Tibial artery (tissue), 4 donors: Measurements from ENCODE around the gene MPP2.

Experiments
- DNase-seq, 2 donors: peaks; one replicate each; pipeline ENCODE4 v3.0.0-alpha.2; 2019
- H3K27ac ChIP-seq, 2 donors: fragments of 200-600 bp; sonication (generic) in 1 of 2; 1 replicate in 1 of 2; 2 replicates in 1 of 2; pipeline ENCODE4 v1.5.1; 2018 to 2019; ENCODE audit warnings: mild to moderate bottlenecking in 1 of 2
- H3K27me3 ChIP-seq, 2 donors: fragments of 200-600 bp; sonication (generic) in 1 of 2; one replicate each; pipeline versions ENCODE4 v1.5.1 to v1.6.0; 2016 to 2019
- H3K36me3 ChIP-seq, 3 donors: fragments of 200-600 bp; sonication (generic) in 2 of 3; one replicate each; pipeline ENCODE4 v1.5.1; 2016 to 2019; ENCODE audit warnings: mild to moderate bottlenecking in 2 of 3
- H3K4me1 ChIP-seq, 4 donors: fragments of 200-600 bp; sonication (generic) in 2 of 4; 1 replicate in 3 of 4; 2 replicates in 1 of 4; pipeline ENCODE4 v1.5.1; 2016 to 2019
- H3K4me3 ChIP-seq, 2 donors: fragments of 200-600 bp; sonication (generic) in 1 of 2; 1 replicate in 1 of 2; 2 replicates in 1 of 2; pipeline ENCODE4 v1.5.1; 2018 to 2019; ENCODE audit warnings: mild to moderate bottlenecking in 2 of 2
- H3K9me3 ChIP-seq, 3 donors: fragments of 200-600 bp; sonication (generic) in 1 of 3; one replicate each; pipeline ENCODE4 v1.5.1; 2016 to 2019
- intact Hi-C: fragments of 100-400 bp; cut with DNase I; formaldehyde crosslinking; loops from one replicate; pipeline ENCODE4 v1.15.0; 2023; ENCODE audit warnings: low total_unique reads
- TF ChIP-seq, protein P1 (sequence below), 2 experiments: fragments of 200-600 bp in 1 of 2; fragments of 450-650 bp in 1 of 2; IDR thresholded peaks; one replicate each; pipeline ENCODE4 v1.5.1; 2017 to 2019; ENCODE audit warnings: antibody characterized with exemption in 2 of 2, mild to moderate bottlenecking in 1 of 2, moderate library complexity in 1 of 2

Gene MPP2

DNA sequence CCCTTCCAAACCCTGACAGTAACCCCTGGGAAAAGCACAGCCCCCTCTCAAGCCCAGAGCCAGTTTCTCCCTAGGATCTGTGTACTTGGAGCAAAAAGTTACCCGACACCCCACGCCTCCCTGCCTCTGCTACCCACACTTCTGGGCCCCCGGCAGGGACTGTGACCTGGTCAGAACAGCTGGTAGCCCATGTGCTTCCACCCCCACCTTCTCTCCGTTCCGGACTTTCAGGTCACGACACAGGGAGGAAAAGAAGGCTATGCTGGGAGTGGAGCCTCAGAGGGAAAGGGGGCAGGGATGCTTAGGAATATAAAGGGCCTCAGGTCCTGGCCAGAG, 28.6 kb upstream of the MPP2 start:
- TF ChIP-seq, protein P1, sequence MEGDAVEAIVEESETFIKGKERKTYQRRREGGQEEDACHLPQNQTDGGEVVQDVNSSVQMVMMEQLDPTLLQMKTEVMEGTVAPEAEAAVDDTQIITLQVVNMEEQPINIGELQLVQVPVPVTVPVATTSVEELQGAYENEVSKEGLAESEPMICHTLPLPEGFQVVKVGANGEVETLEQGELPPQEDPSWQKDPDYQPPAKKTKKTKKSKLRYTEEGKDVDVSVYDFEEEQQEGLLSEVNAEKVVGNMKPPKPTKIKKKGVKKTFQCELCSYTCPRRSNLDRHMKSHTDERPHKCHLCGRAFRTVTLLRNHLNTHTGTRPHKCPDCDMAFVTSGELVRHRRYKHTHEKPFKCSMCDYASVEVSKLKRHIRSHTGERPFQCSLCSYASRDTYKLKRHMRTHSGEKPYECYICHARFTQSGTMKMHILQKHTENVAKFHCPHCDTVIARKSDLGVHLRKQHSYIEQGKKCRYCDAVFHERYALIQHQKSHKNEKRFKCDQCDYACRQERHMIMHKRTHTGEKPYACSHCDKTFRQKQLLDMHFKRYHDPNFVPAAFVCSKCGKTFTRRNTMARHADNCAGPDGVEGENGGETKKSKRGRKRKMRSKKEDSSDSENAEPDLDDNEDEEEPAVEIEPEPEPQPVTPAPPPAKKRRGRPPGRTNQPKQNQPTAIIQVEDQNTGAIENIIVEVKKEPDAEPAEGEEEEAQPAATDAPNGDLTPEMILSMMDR (IDR thresholded peaks at IDR 0.05) = no peak
- no peak for DNase-seq
- Histone ChIP-seq H3K4me3 (no peak overlapping the region), H3K36me3 (no peaks in the 10 kb centered on the region), H3K27me3 (peaks cover 0 to 55% of the 10 kb centered on the region in 2 donors), H3K4me1 (peaks cover 0 to 8% (median 8%) of the 10 kb centered on the region in 4 donors), H3K9me3 (no peaks in the 10 kb centered on the region), H3K27ac (no peak overlapping the region)
- intact Hi-C loops = no loop called here

DNA sequence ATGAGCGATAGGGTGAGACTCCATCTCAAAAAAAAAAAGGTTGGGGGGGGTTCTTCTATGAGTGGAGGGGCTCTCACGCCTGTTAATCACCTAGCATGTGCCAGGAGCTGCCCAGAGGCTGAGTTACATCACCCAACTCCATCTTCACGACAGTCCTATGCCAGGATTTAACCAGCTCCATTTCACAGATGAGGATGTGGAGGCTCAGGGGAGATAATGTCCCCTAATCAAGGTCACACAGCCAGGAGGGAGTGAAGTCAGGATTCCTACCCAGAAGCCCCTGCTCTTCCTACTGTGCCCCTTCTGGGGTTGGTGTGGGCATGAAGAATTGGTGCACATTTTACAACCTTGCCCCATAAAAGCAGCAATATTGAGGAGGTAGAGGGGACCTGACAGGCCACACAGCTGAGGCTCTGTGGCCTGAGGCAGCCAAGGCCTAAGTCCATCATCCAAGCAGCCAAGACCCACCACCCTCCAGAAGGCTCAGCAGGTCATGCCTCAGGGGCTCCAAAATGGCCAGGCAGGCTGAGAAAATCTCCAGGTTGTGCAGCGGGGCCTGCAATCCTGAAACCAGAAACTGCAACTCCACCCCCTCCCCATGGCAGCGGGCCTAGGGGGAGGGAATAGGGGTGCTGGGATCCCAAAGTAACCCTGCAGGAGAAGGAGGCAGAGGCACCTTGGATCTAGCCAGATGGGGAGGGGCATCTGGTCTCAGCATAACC, 28.0 kb upstream of the MPP2 start:
- peaks cover 0 to 8% (median 8%) of the 10 kb centered on the region in 4 donors for H3K4me1 ChIP-seq
- intact Hi-C loops = no loop called here
- H3K27ac ChIP-seq = no peak overlapping the region
- peaks cover 0 to 55% of the 10 kb centered on the region in 2 donors for H3K27me3 ChIP-seq
- TF ChIP-seq, protein P1 (IDR thresholded peaks at IDR 0.05) = no peak
- no peaks in the 10 kb centered on the region for H3K9me3 ChIP-seq
- H3K36me3 ChIP-seq = no peaks in the 10 kb centered on the region
- DNase-seq = no peak
- no peak overlapping the region for H3K4me3 ChIP-seq

DNA sequence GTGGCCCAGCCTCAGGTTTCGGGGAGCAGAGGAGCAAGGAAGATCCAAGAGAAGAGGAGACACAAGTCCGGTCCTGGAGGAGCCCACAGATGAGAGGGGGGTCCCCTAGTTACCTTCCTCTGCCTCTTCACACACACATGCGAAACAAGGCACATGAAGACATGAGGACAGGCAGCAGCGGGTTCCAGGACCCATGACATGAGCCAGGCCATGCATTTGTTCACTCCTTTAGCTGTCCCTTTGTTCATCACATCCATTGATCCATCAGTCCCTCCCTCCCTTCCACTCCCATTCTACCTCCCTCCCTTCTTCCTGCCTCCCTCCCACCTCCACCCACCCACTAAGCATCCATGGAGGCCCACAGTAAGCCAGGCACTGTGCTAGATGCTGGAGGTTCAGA, 25.6 kb upstream of the MPP2 start:
- intact Hi-C loops = no loop called here

DNA sequence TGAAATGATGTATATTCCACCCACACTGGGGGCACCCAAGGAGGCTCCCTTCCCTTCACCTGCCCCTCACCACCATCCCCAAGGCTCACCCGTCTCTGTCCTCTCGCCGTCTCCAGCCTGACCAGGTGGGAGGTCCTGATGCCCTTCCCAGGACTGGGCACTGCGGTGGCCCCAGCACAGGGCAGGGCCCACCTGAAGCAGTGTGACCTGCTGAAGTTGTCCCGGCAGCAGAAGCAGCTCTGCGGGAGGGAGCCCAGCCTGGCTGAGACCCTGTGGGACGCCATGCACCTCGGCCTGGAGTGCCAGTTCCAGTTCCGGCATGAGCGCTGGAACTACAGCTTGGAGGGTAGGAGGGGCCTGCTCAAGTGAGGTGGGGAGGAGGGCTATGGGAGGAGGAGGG, 25.0 kb upstream of the MPP2 start:
- peaks cover 0 to 6% (median 2%) of the 10 kb centered on the region in 4 donors for H3K4me1 ChIP-seq
- DNase-seq = no peak
- H3K36me3 ChIP-seq = no peaks in the 10 kb centered on the region
- H3K9me3 ChIP-seq = no peaks in the 10 kb centered on the region
- intact Hi-C loops = no loop called here
- no peak overlapping the region for H3K4me3 ChIP-seq
- TF ChIP-seq, protein P1 (IDR thresholded peaks at IDR 0.05) = no peak
- no peak overlapping the region for H3K27ac ChIP-seq
- peaks cover 0 to 41% of the 10 kb centered on the region in 2 donors for H3K27me3 ChIP-seq

More for the DNA sequence above, 25.6 kb upstream of the MPP2 start:
- no peak for DNase-seq
- H3K27ac ChIP-seq = no peak overlapping the region
- peaks cover 0 to 3% (median 2%) of the 10 kb centered on the region in 4 donors for H3K4me1 ChIP-seq
- TF ChIP-seq, protein P1 (IDR thresholded peaks at IDR 0.05) = no peak
- H3K9me3 ChIP-seq = no peaks in the 10 kb centered on the region
- H3K4me3 ChIP-seq = no peak overlapping the region
- H3K27me3 ChIP-seq = peaks cover 0 to 41% of the 10 kb centered on the region in 2 donors
- H3K36me3 ChIP-seq = no peaks in the 10 kb centered on the region

DNA sequence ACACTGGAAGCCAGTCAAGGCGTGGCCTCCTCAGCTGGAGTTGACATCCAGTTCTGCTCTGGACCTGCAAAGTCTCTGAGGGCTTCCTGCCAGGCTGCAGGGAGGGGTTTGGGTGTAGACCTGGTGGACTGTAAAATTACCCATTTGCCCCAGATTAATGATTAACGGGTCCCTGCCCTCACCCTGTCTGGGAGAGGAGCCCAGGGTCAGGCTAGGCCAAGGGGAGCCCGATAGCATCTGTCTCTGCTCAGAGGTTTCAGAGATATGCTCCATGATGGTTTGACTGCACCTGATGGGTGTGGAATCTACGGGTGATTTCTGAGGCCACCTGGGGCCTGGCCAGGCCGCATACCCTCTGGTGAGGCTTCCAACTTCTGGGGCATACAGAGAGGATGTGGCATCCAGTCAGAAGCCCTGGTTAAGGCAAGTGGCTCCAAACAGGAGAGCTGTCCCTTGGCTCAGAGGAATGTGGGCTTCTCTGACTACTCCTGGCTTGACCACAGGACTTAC, 23.8 kb upstream of the MPP2 start:
- DNase-seq = no peak
- Histone ChIP-seq H3K36me3 (no peaks in the 10 kb centered on the region), H3K27me3 (peaks cover 0 to 48% of the 10 kb centered on the region in 2 donors), H3K27ac (no peak overlapping the region), H3K4me1 (peaks cover 0 to 14% (median 9%) of the 10 kb centered on the region in 4 donors), H3K4me3 (no peak overlapping the region), H3K9me3 (no peaks in the 10 kb centered on the region)
- intact Hi-C loops = no loop called here
- TF ChIP-seq, protein P1 (IDR thresholded peaks at IDR 0.05) = no peak
